Pancreas (tissue), 10 donors: ENCODE data around the gene MATR3. TPM values are rescaled to one million over a fixed set of nuclear protein-coding genes. Genes with fewer than 3 reads are reported as not detected.

Experiments
- ATAC-seq, 4 donors: fragments of 200-7000 bp; cut with Tn5 transposase; one replicate each; pipeline versions ENCODE4 v1.8.0 to v1.9.1; 2020; ENCODE audit warnings: mild to moderate bottlenecking in 4 of 4, moderate library complexity in 4 of 4
- DNase-seq, 6 donors: peaks; one replicate each; pipeline ENCODE4 v3.0.0-alpha.2; 2020
- FAIRE-seq: peaks from 2 replicates; lab custom pipeline; 2012; peaks lifted over from hg19 to GRCh38; lab: Jason Lieb, UNC
- H3K27ac ChIP-seq, 4 donors: fragments of 200-600 bp; sonication (generic); 1 replicate in 3 of 4; 2 replicates in 1 of 4; pipeline versions ENCODE4 v1.5.0 to v1.8.0; 2020
- H3K27me3 ChIP-seq, 4 donors: fragments of 200-600 bp; one replicate each; pipeline ENCODE4 v1.8.0; 2021
- H3K36me3 ChIP-seq, 3 donors: fragments of 200-600 bp; sonication (generic) in 1 of 3; one replicate each; pipeline versions ENCODE4 v1.5.0 to v1.8.0; 2020 to 2021
- H3K4me1 ChIP-seq, 3 donors: fragments of 200-600 bp; one replicate each; pipeline ENCODE4 v1.8.0; 2021
- H3K4me3 ChIP-seq, 4 donors: fragments of 200-600 bp; sonication (generic) in 2 of 4; one replicate each; pipeline versions ENCODE4 v1.5.0 to v1.8.0; 2020 to 2021
- H3K9me3 ChIP-seq, 4 donors: fragments of 200-600 bp; one replicate each; pipeline ENCODE4 v1.8.0; 2021
- WGBS, 2 donors: extraction: QIAGEN DNeasy Blood & Tissue Kit; methylation state at CpG; one replicate each; pipeline ENCODE4 v1.1.7; 2013; 5-methylcytosine and 5-hydroxymethylcytosine counted together
- intact Hi-C, 3 donors: fragments of 100-400 bp; cut with DNase I; formaldehyde crosslinking; loops; one replicate each; pipeline versions ENCODE4 v1.11.1 to v1.14.2; 2022
- polyA plus RNA-seq, 2 donors: library from polyadenylated mRNA; stranded (reverse); fragments of 200-250 nt; gene quantifications; one replicate each; pipeline ENCODE4 v1.2.3, GENCODE V29; 2013
- total RNA-seq, 6 donors: library from RNA; stranded (reverse); fragmentation: NEBNext Ultra II Directional in 4 of 6; extraction: Animal tissue kit (Norgen Biotek cat#: 25700) in 4 of 6; gene quantifications; one replicate each; pipeline versions ENCODE4 v1.2.1 to v1.2.4, GENCODE V29; 2021 to 2023
- TF ChIP-seq, protein P1 (sequence below), 4 donors: fragments of 200-600 bp; sonication (generic) in 3 of 4; IDR thresholded peaks; one replicate each; pipeline versions ENCODE4 v1.5.0 to v1.8.0; 2021; ENCODE audit warnings: antibody characterized with exemption in 4 of 4
- donor health status: healthy with polysubstance abuse.
- donor health status: DM: no; HTN: no; CAD: no; lungs with moderate emphysema.
- donor health status: DM: no; HTN: no; CAD: no.
- donor health status: control.
- donor health status: control.
- donor health status: Bipolar disorder and iron deficiency.
- donor health status: DM: yes; HTN: yes; CAD: no.
- donor health status: DM: no; HTN: no; CAD: no.
- donor health status: DM: no; HTN: no; CAD: no.
- donor health status: DM: yes; HTN: yes; CAD: no.

MATR3 gene
- total and polyA plus RNA-seq, 8 donors: 47.0 to 104 (median 77.6) TPM

DNA sequence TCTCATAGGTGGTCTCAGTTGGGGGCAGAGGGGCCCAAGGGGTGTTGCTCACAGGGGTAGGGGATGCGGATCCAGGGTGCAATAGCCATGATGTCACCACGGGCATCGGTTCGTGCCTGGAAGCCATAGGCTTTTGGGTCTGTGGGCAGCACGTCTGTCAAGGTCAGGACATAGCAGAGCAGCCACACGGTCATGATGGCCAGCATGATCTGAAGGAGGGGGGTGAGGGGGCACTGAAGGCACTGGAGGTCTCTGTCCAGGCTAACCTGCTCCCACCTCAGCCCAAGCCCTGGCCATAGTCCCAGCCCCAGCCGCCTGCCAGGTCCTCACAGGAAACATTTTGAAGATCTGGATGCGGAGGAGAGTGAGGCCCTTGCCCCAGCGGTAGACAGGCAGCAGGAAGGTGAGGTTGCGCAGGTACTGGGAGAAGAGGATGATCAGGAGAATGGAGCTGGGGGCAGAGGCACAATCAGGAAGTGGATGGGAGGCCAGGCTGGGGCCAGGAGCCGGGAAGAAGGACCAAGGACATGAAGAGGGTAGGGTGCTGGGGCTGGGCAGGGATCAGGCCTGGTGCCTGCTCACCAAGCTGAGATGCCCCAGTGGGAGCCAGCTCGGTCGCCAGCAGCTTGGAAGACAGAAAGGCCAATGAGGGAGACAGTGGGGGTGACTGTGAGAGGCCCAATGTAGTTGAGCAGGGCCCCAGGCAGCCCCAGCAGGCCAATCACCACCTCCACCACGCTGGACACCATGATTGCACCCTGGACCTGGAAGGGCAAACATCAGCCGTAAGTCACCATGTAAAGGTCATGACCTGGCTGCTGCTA is 86.3 kb downstream of the MATR3 start:
- no peak overlapping the region for H3K4me3 ChIP-seq
- FAIRE-seq: no peak
- H3K9me3 ChIP-seq: no peaks in the 10 kb centered on the region
- H3K4me1 ChIP-seq: peaks cover 0 to 14% (median 2%) of the 10 kb centered on the region in 3 donors
- no peaks in the 10 kb centered on the region for H3K36me3 ChIP-seq
- WGBS, 2 donors: 80 to 85% methylated on average over 15 of the region's 15 CpGs
- intact Hi-C loops: no loop called here
- ATAC-seq: no peak
- no peak overlapping the region for H3K27ac ChIP-seq
- no peaks in the 10 kb centered on the region for H3K27me3 ChIP-seq
- peak in 1 of 6 donors; percentile 49 for DNase-seq
- TF ChIP-seq, protein P1, sequence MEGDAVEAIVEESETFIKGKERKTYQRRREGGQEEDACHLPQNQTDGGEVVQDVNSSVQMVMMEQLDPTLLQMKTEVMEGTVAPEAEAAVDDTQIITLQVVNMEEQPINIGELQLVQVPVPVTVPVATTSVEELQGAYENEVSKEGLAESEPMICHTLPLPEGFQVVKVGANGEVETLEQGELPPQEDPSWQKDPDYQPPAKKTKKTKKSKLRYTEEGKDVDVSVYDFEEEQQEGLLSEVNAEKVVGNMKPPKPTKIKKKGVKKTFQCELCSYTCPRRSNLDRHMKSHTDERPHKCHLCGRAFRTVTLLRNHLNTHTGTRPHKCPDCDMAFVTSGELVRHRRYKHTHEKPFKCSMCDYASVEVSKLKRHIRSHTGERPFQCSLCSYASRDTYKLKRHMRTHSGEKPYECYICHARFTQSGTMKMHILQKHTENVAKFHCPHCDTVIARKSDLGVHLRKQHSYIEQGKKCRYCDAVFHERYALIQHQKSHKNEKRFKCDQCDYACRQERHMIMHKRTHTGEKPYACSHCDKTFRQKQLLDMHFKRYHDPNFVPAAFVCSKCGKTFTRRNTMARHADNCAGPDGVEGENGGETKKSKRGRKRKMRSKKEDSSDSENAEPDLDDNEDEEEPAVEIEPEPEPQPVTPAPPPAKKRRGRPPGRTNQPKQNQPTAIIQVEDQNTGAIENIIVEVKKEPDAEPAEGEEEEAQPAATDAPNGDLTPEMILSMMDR (IDR thresholded peaks at IDR 0.05): no peak

Other genes starting within 250 kb of the MATR3 start
- gene SIL1, start 95.4 kb upstream of the MATR3 start, total RNA-seq: 10 to 100 TPM; 38.6 to 68.2 (median 54.6) TPM
- gene SIL1, start 95.4 kb upstream of the MATR3 start, polyA plus RNA-seq: 100 to 1,000 TPM in 1 of 2 donors, 10 to 100 TPM in 1; 54.8 to 119 TPM
- 10 to 100 TPM; 18.2 to 33.7 (median 27.3) TPM for gene PAIP2, start 48.1 kb downstream of the MATR3 start, total RNA-seq
- gene PAIP2, start 48.1 kb downstream of the MATR3 start, polyA plus RNA-seq: 10 to 100 TPM; 23.8 to 57.4 TPM
- 1 to 10 TPM in 4 of 6 donors, under 1 TPM in 2; 0.49 to 1.6 (median 1.2) TPM for gene SLC23A1, start 89.6 kb downstream of the MATR3 start, total RNA-seq
- gene SLC23A1, start 89.6 kb downstream of the MATR3 start, polyA plus RNA-seq: 1 to 10 TPM; 1.7 to 2.1 TPM
- 10 to 100 TPM in 1 of 6 donors, under 1 TPM in 3, not detected in 2; 0.28 to 11.6 (median 0.71) TPM for gene MZB1, start 96.2 kb downstream of the MATR3 start, total RNA-seq
- gene MZB1, start 96.2 kb downstream of the MATR3 start, polyA plus RNA-seq: under 1 TPM in 1 of 2 donors, not detected in 1; 0.28 TPM
- gene PROB1, start 101.4 kb downstream of the MATR3 start, total RNA-seq: under 1 TPM; 0.19 to 0.38 (median 0.31) TPM
- gene PROB1, start 101.4 kb downstream of the MATR3 start, polyA plus RNA-seq: under 1 TPM; 0.34 to 0.38 TPM
- 1 to 10 TPM; 1.8 to 3.5 (median 3.1) TPM for gene SPATA24, start 110.3 kb downstream of the MATR3 start, total RNA-seq
- 1 to 10 TPM; 4.6 to 9.8 TPM for gene SPATA24, start 110.3 kb downstream of the MATR3 start, polyA plus RNA-seq
- 1 to 10 TPM; 1.1 to 5.8 (median 1.9) TPM for gene DNAJC18, start 145.8 kb downstream of the MATR3 start, total RNA-seq
- 1 to 10 TPM; 1.6 to 5.1 TPM for gene DNAJC18, start 145.8 kb downstream of the MATR3 start, polyA plus RNA-seq
- 1 to 10 TPM; 1.0 to 4.3 (median 2.1) TPM for gene ECSCR, start 169.0 kb downstream of the MATR3 start, total RNA-seq
- 1 to 10 TPM; 5.1 to 8.3 TPM for gene ECSCR, start 169.0 kb downstream of the MATR3 start, polyA plus RNA-seq
- gene SMIM33, start 177.3 kb downstream of the MATR3 start, total RNA-seq: not detected
- not detected for gene SMIM33, start 177.3 kb downstream of the MATR3 start, polyA plus RNA-seq
- gene STING1, start 189.0 kb downstream of the MATR3 start, total RNA-seq: 10 to 100 TPM in 2 of 6 donors, 1 to 10 TPM in 4; 3.1 to 19.7 (median 6.3) TPM
- gene STING1, start 189.0 kb downstream of the MATR3 start, polyA plus RNA-seq: 10 to 100 TPM in 1 of 2 donors, 1 to 10 TPM in 1; 9.3 to 19.2 TPM